Lower leg skin (tissue), 4 donors: Measurements from ENCODE around the gene MRPL53. TPM values are rescaled to one million over a fixed set of nuclear protein-coding genes. Genes with fewer than 3 reads are reported as not detected.

Experiments
- DNase-seq, 2 donors: peaks; one replicate each; pipeline ENCODE4 v3.0.0-alpha.2; 2019; ENCODE audit warnings: low spot score in 2 of 2
- H3K4me3 ChIP-seq: fragments of 200-600 bp; sonication (generic); 2 replicates; pipeline ENCODE4 v1.5.1; 2017; ENCODE audit warnings: mild to moderate bottlenecking, low read depth; ENCODE audit not compliant: poor library complexity, severe bottlenecking
- CTCF ChIP-seq, 3 donors: fragments of 450-650 bp; IDR thresholded peaks; one replicate each; pipeline ENCODE4 v1.5.1; 2016; ENCODE audit warnings: antibody characterized with exemption in 3 of 3, mild to moderate bottlenecking in 3 of 3, moderate library complexity in 2 of 3
- POLR2A ChIP-seq, 2 donors: fragments of 450-650 bp; IDR thresholded peaks; one replicate each; pipeline ENCODE4 v1.6.1; 2016 to 2017; ENCODE audit warnings: antibody characterized with exemption in 2 of 2, mild to moderate bottlenecking in 1 of 2, moderate library complexity in 1 of 2
- WGBS, 2 donors: methylation state at CpG; one replicate each; pipeline ENCODE4 v1.1.5; 2018; 5-methylcytosine and 5-hydroxymethylcytosine counted together
- intact Hi-C: fragments of 100-400 bp; cut with DNase I; formaldehyde crosslinking; loops from one replicate; pipeline ENCODE4 v1.15.0; 2023; ENCODE audit warnings: low total_unique reads
- total RNA-seq, 4 donors: library from RNA; depleted of rRNA; stranded (reverse); fragments of >200 nt; gene quantifications; one replicate each; pipeline ENCODE4 v1.1.0, GENCODE V29; 2016

The MRPL53 gene
- total RNA-seq, 4 donors from 2014 or later = 24.9 to 70.0 (median 29.5) TPM

GRCh38 chr2:74507145-74507925 is 34.9 kb upstream of the MRPL53 start, which contains the start of gene PCGF1:
Gene PCGF1, minus strand, starts transcription at chr2:74507695. Its CDS starts 27 bp downstream, at chr2:74507668.
- TF ChIP-seq CTCF (IDR thresholded peaks at IDR 0.05) = peak in 1 of 3 donors; percentile 27
- no peak for TF ChIP-seq POLR2A (IDR thresholded peaks at IDR 0.05)
- intact Hi-C loops = no loop called here
- WGBS, 2 donors = 1% methylated on average over 24 to 46 of the region's 56 CpGs
- peak; percentile 99 to 100 for DNase-seq
- peak within 1 kb of the TSS; percentile 67 for H3K4me3 ChIP-seq

GRCh38 chr2:74505448-74506246 is 33.2 kb upstream of the MRPL53 start:
- 93 to 95% methylated on average over 14 of the region's 14 CpGs for WGBS, 2 donors
- no peak for DNase-seq
- TF ChIP-seq POLR2A (IDR thresholded peaks at IDR 0.05) (no peak), CTCF (IDR thresholded peaks at IDR 0.05) (no peak)
- intact Hi-C loops = no loop called here
- H3K4me3 ChIP-seq = no peak overlapping the region

- DNase-seq = no peak
- no peak overlapping the region for H3K4me3 ChIP-seq
- intact Hi-C loops = no loop called here
- TF ChIP-seq CTCF (IDR thresholded peaks at IDR 0.05) (no peak), POLR2A (IDR thresholded peaks at IDR 0.05) (no peak)
- WGBS, 2 donors = 95 to 98% methylated on average over 3 of the region's 3 CpGs
These were observed 32.1 kb upstream of the MRPL53 start for GRCh38 chr2:74504591-74504990.

- DNase-seq = no peak
- WGBS, 2 donors = 57 to 75% methylated on average over 35 to 45 of the region's 45 CpGs
- intact Hi-C loops = no loop called here
- peak overlapping the region; percentile 40 for H3K4me3 ChIP-seq
- no peak for TF ChIP-seq CTCF (IDR thresholded peaks at IDR 0.05)
- no peak for TF ChIP-seq POLR2A (IDR thresholded peaks at IDR 0.05)
These were observed 31.3 kb upstream of the MRPL53 start for GRCh38 chr2:74503506-74504475.
